VCaP (cell line): Measurements from ENCODE around the gene SPRING1.

ENCODE experiments used
- H3K27ac ChIP-seq: fragments of 450-650 bp; 2 replicates; pipeline ENCODE4 v1.5.1; 2017
- CTCF ChIP-seq: fragments of 450-650 bp; conservative IDR thresholded peaks from 2 replicates; pipeline ENCODE4 v1.5.1; 2017; ENCODE audit warnings: mild to moderate bottlenecking, moderate library complexity

Gene SPRING1

DNA sequence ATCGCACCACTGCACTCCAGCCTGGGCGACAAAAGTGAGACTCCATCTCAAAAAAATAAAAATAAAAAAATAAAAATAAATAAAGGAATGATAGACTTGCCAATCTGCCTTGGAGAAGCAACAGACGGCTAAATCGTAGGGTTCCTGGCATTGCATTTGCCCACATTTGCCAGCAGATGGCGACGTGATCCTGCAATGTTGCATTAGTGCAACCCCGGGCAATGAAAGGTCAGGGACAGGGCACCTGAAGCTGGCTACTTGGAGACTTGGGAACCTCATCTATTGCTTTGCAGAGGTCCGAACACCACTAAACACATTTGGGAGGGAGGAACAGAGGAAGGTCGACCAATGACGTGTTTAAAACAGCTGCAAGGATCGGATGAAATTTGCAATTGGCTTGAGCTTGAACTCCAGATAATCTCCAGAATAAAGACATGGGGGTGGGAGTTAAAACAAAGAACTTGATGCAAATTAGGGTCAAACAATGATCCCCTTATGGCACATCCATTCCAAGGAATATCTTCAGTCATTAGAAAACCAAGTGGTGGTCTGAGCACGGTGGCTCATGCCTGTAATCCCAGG is 34.6 kb downstream of the SPRING1 start:
- peak; percentile 97 for TF ChIP-seq CTCF
- no peak overlapping the region; the same call in 1 of the 2 replicates for H3K27ac ChIP-seq

- no peak overlapping the region for H3K27ac ChIP-seq
- TF ChIP-seq CTCF: no peak
These were observed 36.4 kb downstream of the SPRING1 start for GRCh38 chr12:116701432-116701831.

DNA sequence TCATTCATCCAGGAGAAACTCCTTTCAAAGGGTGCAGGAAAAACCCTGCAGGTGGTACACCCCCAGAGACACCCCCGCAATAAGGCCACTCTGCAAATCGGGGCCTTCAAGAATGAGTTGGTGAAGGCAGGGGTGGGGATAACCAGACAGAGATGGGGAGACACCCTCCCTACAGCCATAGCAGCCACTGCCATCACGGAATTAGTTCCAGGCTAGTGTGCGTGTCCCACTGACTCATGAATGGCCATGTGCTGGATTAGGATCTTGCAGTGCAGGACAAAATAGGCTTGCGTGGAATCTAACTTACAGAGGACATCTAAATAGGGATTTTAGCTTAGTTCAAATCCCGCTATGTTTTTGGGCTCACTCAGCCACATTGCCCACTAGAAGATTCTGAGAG is 37.8 kb downstream of the SPRING1 start:
- peak overlapping the region; percentile 87 for H3K27ac ChIP-seq
- no peak for TF ChIP-seq CTCF

- H3K27ac ChIP-seq: peak overlapping the region; percentile 87
- no peak for TF ChIP-seq CTCF
These were observed 39.3 kb downstream of the SPRING1 start for GRCh38 chr12:116698554-116699075.

DNA sequence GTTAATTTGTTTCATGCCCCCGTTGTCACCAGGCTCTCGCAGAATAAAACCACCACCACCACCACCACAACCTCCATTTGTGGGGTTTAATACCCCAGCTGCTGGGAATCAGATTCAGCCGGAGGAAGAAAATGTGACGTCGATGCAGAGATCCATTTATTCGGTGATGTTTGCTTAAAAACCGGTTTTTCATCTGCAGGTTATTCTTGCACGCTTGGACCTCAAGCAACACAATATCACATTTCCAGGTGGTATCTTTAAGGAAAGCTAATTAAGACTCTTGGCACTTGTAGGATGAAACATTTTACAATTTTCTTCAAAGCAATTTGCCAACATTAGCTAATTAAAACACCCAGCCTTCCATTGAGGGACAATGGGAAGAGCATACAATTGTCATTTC is 39.8 kb downstream of the SPRING1 start:
- H3K27ac ChIP-seq: peak overlapping the region; percentile 87
- TF ChIP-seq CTCF: no peak

- TF ChIP-seq CTCF: no peak
These were observed 40.2 kb downstream of the SPRING1 start for GRCh38 chr12:116697716-116698115.

DNA sequence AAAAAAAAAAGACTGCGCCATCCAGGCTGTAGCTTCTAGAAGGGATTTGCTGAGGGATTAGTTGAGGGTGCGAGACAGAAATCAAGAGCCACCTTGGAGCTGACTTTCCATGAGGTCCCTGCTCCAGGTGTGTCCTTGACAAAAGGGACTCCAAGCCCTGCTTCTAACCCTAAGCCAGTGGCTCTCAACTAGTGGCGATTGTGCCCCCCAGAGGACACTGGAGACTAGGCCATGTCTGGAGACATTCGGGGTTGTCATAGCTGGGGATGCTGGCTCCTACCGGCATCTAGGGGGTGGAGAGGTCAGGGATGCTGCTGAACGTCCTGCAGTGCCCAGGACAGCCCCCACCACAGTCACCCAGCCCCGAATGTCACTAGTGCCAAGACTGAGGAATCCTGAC is 40.6 kb downstream of the SPRING1 start:
- peak; percentile 60 for TF ChIP-seq CTCF
- peak overlapping the region; percentile 87 for H3K27ac ChIP-seq

More at GRCh38 chr12:116697716-116698115, 40.2 kb downstream of the SPRING1 start:
- H3K27ac ChIP-seq: peak overlapping the region; percentile 87
